ENCODE data around the gene NLRP9.
"Not testable (repeated sequence)": the region's sequence is repeated elsewhere in the genome, so short reads cannot be mapped to it uniquely, and the experiment has no call there.

Gene NLRP9

GRCh38 chr19:55738302-55738701 lies at the start of gene NLRP9:
Gene NLRP9 (minus strand): TSS chr19:55738402. CDS start chr19:55738374, 28 bp downstream.
- no peak for FAIRE-seq

DNA sequence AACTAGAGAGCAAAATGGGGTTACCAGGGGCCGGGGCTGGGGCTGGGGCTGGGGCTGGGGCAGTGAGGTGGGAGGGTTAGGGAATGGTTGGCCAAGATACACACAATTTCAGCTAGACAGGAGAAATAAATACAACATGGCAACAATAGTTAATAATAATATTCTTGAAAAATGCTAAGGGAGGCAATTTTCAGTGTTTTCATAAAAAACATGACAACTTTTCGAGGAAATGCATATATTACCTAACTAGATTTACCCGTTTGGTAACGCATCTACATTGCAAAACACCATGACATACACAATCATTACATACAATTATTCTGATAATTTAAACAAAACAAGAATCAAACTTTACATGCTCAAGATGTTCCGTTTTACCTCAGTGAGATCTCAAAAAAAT lies 42.9 kb upstream of the NLRP9 start:
- FAIRE-seq, result no peak

GRCh38 chr19:55778331-55778730 lies 40.1 kb upstream of the NLRP9 start:
- FAIRE-seq, result no peak

DNA sequence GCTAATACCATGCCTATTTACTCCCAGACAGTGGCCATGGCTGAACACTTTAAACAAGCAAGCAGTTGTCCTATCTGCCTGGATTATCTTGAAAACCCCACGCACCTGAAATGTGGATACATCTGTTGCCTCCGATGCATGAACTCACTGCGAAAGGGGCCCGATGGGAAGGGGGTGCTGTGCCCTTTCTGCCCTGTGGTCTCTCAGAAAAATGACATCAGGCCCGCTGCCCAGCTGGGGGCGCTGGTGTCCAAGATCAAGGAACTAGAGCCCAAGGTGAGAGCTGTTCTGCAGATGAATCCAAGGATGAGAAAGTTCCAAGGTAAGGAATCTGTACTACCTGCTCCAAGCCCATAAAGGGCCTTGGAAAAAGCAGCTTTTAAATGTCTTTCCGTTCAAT lies 39.3 kb upstream of the NLRP9 start:
- FAIRE-seq, result no peak

- not testable (repeated sequence) for FAIRE-seq
Measured at GRCh38 chr19:55769632-55770031, 31.4 kb upstream of the NLRP9 start.

DNA sequence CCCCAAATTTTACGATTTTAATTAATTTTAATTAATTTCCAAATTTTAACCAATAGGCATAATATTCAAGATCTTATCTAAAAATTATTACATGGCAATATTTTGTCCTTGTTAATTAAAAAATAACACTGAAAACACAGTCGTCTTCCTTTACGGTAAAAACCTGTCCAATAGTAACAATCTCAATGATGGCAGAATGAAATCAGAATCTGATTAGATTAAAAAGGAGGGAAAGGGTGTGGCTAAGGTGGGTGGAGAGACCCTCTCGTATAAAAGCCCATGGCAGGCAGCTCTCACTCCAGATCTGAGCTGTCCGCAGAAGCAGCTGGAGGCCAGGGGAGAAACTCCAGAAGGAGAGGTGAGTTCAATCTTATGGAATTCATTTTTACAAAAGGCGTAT lies 30.6 kb upstream of the NLRP9 start, which contains the start of gene RFPL4AL1:
Gene RFPL4AL1 (plus strand): TSS at position 301 of the 400 bp plus-strand sequence. CDS start 2,687 bp downstream, outside the sequence.
- not testable (repeated sequence) for FAIRE-seq

DNA sequence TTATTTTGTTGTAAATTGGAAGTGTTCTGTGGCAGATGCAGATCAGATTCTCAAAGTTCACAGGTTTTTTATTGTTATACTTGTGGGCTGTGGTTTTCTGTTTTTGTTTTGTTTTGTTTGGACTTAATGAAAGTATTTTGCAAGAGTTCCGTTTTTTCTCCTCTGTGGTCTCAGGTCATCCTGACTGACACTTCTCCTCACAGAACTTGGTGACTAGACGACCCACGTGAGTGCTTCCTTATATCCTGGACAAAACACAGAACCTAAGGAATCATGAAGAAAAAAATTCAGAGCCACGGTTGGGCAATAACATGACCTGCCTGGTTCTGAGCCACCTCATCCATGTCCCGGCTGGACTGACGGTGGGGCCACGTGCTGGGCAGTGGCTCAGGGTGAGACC lies 28.3 kb upstream of the NLRP9 start:
- no peak for FAIRE-seq

DNA sequence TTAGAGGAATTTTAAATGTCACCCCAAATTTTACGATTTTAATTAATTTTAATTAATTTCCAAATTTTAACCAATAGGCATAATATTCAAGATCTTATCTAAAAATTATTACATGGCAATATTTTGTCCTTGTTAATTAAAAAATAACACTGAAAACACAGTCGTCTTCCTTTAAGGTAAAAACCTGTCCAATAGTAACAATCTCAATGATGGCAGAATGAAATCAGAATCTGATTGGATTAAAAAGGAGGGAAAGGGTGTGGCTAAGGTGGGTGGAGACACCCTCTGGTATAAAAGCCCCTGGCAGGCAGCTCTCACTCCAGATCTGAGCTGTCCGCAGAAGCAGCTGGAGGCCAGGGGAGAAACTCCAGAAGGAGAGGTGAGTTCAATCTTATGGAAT lies 20.6 kb upstream of the NLRP9 start, which contains the start of gene RFPL4A:
Gene RFPL4A (plus strand): TSS at position 301 of the 400 bp plus-strand sequence. CDS start 2,704 bp downstream, outside the sequence.
- not testable (repeated sequence) for FAIRE-seq

GRCh38 chr19:55756808-55757207 lies 18.6 kb upstream of the NLRP9 start:
- not testable (repeated sequence) for FAIRE-seq

- FAIRE-seq, result no peak
Measured at GRCh38 chr19:55753401-55753800, 15.2 kb upstream of the NLRP9 start.

- FAIRE-seq, result no peak
Measured at GRCh38 chr19:55750715-55751114, 12.5 kb upstream of the NLRP9 start.

DNA sequence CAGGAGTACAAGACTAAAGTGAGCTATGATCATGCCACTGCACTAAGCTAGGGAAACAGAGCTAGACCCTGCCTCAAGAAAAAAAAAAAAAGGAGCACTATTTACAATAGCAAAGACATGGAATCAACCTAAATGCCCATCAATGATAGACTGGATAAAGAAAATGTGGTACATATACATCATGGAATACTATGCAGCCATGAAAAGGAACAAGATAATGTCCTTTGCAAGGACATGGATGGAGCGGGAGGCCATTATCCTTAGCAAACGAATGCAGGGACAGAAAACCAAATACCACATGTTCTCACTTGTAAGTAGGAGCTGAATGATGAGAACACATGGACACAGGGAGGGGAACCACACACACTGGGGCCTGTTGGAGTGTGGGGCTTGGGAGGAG lies 7.8 kb downstream of the NLRP9 start:
- FAIRE-seq, result not testable (repeated sequence)

GRCh38 chr19:55723491-55723890 lies 14.7 kb downstream of the NLRP9 start:
- FAIRE-seq, result no peak

DNA sequence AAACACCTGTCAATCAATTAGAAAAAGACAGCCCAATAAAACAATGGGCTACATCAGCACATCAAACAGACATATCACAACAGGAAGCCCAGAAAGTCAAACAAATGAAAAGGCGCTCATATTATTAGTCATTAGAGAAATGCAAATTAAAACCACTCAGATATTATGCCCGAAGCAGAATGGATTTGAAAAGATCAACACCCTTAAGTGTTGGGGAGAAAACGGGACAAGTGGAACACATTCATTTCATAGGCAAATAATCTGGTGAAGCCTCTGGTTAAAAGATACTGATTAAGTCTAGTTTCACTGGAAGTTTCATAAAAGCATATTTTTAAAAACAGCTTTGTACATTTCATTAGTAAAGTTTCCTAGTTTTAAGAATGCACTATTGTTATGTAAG lies 17.4 kb downstream of the NLRP9 start:
- FAIRE-seq, result no peak

GRCh38 chr19:55720214-55720746 lies 17.9 kb downstream of the NLRP9 start:
- FAIRE-seq, result no peak

DNA sequence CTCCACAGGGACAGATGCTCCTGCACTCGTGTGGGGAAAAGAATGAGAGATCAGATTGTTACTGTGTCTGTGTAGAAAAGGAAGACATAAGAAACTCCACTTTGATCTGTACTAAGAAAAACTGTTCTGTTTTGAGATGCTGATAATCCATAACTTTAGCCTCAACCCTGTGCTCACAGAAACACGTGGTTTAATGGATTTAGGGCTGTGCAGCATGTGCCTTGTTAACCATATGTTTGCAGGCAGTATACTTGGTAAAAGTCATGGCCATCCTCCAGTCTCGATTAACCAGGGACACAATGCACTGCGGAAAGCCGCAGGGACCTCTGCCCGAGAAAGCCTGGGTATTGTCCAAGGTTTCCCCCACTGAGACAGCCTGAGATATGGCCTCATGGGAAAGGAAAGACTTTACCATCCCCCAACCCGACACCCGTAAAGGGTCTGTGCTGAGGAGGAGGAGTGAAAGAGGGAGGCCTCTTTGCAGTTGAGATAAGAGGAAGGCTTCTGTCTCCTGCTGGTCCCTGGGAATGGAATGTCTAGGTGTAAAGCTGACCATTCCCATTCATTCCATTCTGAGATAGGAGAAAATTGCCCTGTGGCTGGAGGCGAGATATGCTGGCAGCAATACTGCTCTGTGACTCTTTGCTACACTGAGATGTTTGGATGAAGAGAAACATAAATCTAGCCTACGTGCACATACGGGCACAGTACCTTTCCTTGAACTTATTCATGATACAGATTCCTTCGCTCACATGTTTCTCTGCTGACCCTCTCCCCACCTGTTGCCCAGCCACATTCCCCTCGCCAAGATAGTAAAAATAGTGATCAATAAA lies 20.1 kb downstream of the NLRP9 start:
- FAIRE-seq, result not testable (repeated sequence)

GRCh38 chr19:55717251-55717650 lies 21.0 kb downstream of the NLRP9 start:
- FAIRE-seq, result no peak

DNA sequence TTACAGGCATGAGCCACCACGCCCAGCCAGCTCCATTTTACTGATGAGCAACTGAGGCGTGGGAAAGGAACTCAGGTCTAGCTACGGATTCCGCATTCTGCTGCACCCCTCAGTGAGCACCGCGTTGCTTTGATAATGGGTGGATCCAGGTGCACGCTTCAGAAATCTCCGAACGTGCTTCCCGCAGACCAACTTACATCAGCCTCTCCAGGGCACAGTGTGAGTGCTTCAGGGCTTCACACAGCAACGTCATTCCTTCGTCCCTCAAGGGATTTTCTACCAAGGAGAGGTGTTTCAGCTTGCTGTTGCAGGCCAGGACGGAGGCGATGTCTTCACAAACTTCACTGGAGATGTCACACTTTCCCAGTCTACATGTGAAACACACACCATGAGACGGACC lies 21.7 kb downstream of the NLRP9 start:
- FAIRE-seq, result no peak

DNA sequence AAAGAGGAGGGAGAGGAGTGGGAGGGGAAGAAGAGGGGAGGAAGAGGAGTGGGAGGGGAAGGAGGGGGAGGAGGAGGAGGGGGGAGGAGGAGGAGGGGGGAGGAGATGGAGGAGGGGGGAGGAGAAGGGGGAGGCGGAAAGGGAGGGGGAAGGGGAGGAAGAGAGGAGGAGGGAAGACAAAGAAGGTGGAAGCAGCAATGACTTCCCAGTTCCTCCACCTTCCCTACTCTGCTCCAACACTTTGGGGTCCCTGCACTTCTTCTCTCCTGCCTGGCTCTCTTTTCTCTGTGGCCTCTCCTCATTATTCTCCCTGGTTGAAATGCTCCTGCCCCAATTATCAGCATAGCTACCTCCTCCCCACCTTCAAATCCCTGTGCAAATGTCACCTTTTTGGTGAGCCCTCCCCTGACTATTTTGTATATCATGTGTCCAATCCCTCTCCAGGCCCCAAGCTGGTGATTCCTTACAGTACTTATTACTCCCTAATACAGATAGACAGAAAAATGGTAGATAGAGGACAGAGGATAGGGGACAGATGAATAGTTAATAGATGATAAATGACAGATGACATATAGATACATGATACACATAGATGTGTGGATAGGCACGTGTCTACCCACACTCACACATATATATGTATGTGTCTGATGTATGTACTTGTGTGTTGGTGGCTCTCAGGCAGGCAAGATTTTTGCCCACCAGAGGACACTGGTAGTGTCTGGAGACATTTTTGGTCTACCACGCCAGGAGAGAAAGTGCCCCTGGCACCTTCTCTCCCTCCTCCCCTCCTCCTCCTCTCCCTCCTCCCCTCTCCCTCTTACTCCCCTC lies 25.2 kb downstream of the NLRP9 start:
- no peak for FAIRE-seq

DNA sequence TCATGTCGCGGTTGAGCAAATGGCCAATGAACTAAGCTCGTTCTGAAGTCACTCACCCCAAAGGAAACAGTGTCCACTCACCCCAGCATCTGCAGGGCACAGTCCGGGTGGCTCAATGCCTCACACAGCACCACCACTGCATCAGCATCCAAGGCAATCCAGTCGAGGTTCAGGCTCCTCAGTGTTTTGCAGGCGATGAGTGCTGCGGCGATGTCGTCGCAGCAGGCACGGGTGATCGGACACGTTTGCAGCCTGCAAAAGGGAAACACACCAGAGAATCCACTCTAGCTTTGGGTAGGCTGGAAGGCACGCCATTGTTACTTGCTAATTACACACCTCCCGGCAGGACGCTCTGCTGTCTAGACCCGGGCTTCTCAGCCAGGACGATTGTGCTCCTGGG lies 26.5 kb downstream of the NLRP9 start:
- FAIRE-seq, result no peak

- FAIRE-seq, result no peak
Measured at GRCh38 chr19:55705972-55706371, 32.2 kb downstream of the NLRP9 start.

DNA sequence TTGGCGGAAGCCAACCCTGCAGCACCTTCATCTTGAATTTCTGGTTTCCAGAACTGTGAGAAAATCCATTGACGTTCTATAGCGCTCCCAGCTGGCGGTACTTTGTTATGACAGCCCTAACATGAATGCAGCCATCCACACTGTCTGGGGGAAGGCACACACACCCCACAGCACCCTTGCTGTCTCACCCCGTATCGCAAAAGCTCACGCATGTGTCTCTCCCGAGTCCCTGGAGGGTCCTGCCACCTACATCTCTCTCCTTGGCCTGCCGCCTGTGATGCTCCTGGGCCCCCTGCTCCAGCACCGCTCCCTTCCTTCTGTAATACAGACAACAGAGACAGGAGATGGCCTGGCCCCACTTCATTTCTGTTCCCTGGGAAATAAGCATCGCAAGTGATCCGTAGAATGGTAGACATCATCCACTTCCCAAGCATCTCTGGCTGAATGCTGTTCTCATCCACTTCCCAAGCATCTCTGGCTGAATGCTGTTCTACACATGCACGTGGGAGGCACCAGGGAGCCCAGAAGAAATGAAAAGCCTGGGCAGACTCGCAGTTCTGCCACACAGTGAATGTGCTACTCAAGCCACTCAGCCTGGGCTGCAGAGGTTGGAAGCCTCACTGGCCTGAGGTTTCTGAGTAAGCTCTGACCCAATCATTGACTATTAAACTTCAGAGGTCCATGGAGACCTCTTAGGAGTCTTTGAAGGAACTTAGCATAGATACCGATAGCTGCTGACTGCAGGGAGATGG lies 33.5 kb downstream of the NLRP9 start:
- FAIRE-seq, result no peak

GRCh38 chr19:55703790-55704215 lies 34.4 kb downstream of the NLRP9 start:
- FAIRE-seq, result no peak
